GM23338 (cell line): ENCODE results near the gene SLC25A12. TPM values are rescaled to one million over a fixed set of nuclear protein-coding genes. Genes with fewer than 3 reads are reported as not detected.

Source experiments
- ATAC-seq: fragments of 200-7000 bp; cut with Tn5 transposase; 3 replicates; pipeline ENCODE4 v1.9.1; 2020
- DNase-seq: peaks from one replicate; pipeline ENCODE4 v3.0.0-alpha.2; 2015; ENCODE audit warnings: low spot score
- H2AFZ ChIP-seq: fragments of 200-600 bp; sonication (generic); 2 replicates; pipeline ENCODE4 v1.8.0; 2016; ENCODE audit warnings: antibody characterized with exemption, mild to moderate bottlenecking, moderate library complexity
- H3F3A ChIP-seq: fragments of 200-600 bp; sonication (generic); replicated peaks from 2 replicates; pipeline ENCODE4 v1.8.0; 2017; ENCODE audit warnings: antibody characterized with exemption, mixed run types, low read depth
- H3K27ac ChIP-seq: fragments of 200-600 bp; sonication (generic); 2 replicates; pipeline ENCODE4 v1.6.1; 2016; ENCODE audit warnings: low read depth
- H3K27me3 ChIP-seq: fragments of 200-600 bp; sonication (generic); 2 replicates; pipeline ENCODE4 v1.8.0; 2016; ENCODE audit warnings: mild to moderate bottlenecking, mixed run types, moderate library complexity; ENCODE audit not compliant: insufficient read depth
- H3K36me3 ChIP-seq: fragments of 200-600 bp; sonication (generic); 2 replicates; pipeline ENCODE4 v1.8.0; 2016; ENCODE audit warnings: mild to moderate bottlenecking; ENCODE audit not compliant: insufficient read depth
- H3K4me1 ChIP-seq: fragments of 200-600 bp; sonication (generic); 2 replicates; pipeline ENCODE4 v1.8.0; 2016; ENCODE audit warnings: mild to moderate bottlenecking, moderate library complexity; ENCODE audit not compliant: insufficient read depth
- H3K4me2 ChIP-seq: fragments of 200-600 bp; sonication (generic); 2 replicates; pipeline ENCODE4 v1.7.1; 2017; ENCODE audit warnings: mixed run types
- H3K4me3 ChIP-seq: fragments of 200-600 bp; sonication (generic); 2 replicates; pipeline ENCODE4 v1.6.1; 2016; ENCODE audit warnings: mixed run types
- H3K79me2 ChIP-seq: fragments of 200-600 bp; sonication (generic); replicated peaks from 2 replicates; pipeline ENCODE4 v1.8.0; 2017; ENCODE audit warnings: mild to moderate bottlenecking; ENCODE audit not compliant: insufficient read depth
- H3K9me2 ChIP-seq: fragments of 200-600 bp; sonication (generic); 2 replicates; pipeline ENCODE4 v1.8.0; 2017; ENCODE audit not compliant: insufficient read depth
- H4K20me1 ChIP-seq: fragments of 200-600 bp; sonication (generic); replicated peaks from 2 replicates; pipeline ENCODE4 v1.8.0; 2017; ENCODE audit warnings: mild to moderate bottlenecking; ENCODE audit not compliant: insufficient read depth
- H3K27ac Mint-ChIP-seq: 2 replicates; pipeline ENCODE4 v1.8.0; 2020; ENCODE audit warnings: inconsistent platforms, mild to moderate bottlenecking, moderate library complexity, mixed read lengths
- H3K27me3 Mint-ChIP-seq: 3 replicates; pipeline ENCODE4 v1.8.0; 2022; ENCODE audit warnings: low read depth, mild to moderate bottlenecking, moderate library complexity, mixed read lengths, inconsistent platforms; ENCODE audit not compliant: insufficient read depth, poor library complexity
- H3K36me3 Mint-ChIP-seq: 3 replicates; pipeline ENCODE4 v1.8.0; 2021; ENCODE audit warnings: low read depth, mild to moderate bottlenecking, inconsistent platforms, moderate library complexity, mixed read lengths
- H3K4me1 Mint-ChIP-seq: 3 replicates; pipeline ENCODE4 v1.8.0; 2020; ENCODE audit warnings: mild to moderate bottlenecking, inconsistent platforms, mixed read lengths
- H3K4me3 Mint-ChIP-seq: 3 replicates; pipeline ENCODE4 v1.8.0; 2021; ENCODE audit warnings: moderate library complexity, mild to moderate bottlenecking, inconsistent platforms, mixed read lengths
- H3K9me3 Mint-ChIP-seq: 3 replicates; pipeline ENCODE4 v1.8.0; 2020; ENCODE audit warnings: moderate library complexity, mild to moderate bottlenecking, inconsistent platforms, mixed read lengths
- CREB1 ChIP-seq: fragments of 250-450 bp; sonication (Bioruptor Pico); IDR thresholded peaks from 2 replicates; pipeline ENCODE4 v1.5.0; 2020; ENCODE audit warnings: low read depth, mild to moderate bottlenecking, moderate library complexity
- CTCF ChIP-seq, 2 experiments: fragments of 200-600 bp in 1 of 2; sonication (generic) in 1 of 2; conservative IDR thresholded peaks; 2 replicates each; pipeline versions ENCODE4 v1.5.1 to v1.6.1; 2016 to 2017; ENCODE audit warnings: antibody characterized with exemption in 2 of 2, low read depth in 2 of 2, mild to moderate bottlenecking in 2 of 2, moderate library complexity in 1 of 2
- EZH2 ChIP-seq: fragments of 200-600 bp; sonication (generic); IDR thresholded peaks from one replicate; pipeline ENCODE4 v1.8.0; 2017; ENCODE audit warnings: antibody characterized with exemption, mild to moderate bottlenecking, low read depth; ENCODE audit not compliant: unreplicated experiment
- EZH2phosphoT487 ChIP-seq: fragments of 200-600 bp; sonication (generic); IDR thresholded peaks from one replicate; pipeline ENCODE4 v1.8.1; 2018; ENCODE audit warnings: antibody characterized with exemption; ENCODE audit not compliant: unreplicated experiment
- JUNB ChIP-seq: IDR thresholded peaks from one replicate; pipeline ENCODE4 v1.6.1; 2016; ENCODE audit warnings: antibody characterized with exemption; ENCODE audit not compliant: unreplicated experiment
- NANOG ChIP-seq: IDR thresholded peaks from 2 replicates; pipeline ENCODE4 v1.6.1; 2016; ENCODE audit warnings: antibody characterized with exemption, borderline replicate concordance
- POLR2AphosphoS5 ChIP-seq: IDR thresholded peaks from 2 replicates; pipeline ENCODE4 v1.6.1; 2016; ENCODE audit warnings: antibody characterized with exemption, low read depth
- REST ChIP-seq: IDR thresholded peaks from one replicate; pipeline ENCODE4 v1.6.1; 2018; ENCODE audit warnings: antibody characterized with exemption; ENCODE audit not compliant: unreplicated experiment
- STAT1 ChIP-seq: IDR thresholded peaks from one replicate; pipeline ENCODE4 v1.6.1; 2016; ENCODE audit warnings: antibody characterized with exemption; ENCODE audit not compliant: unreplicated experiment
- ZNF114 ChIP-seq: fragments of 250-450 bp; sonication (Bioruptor Pico); IDR thresholded peaks from 2 replicates; pipeline ENCODE4 v1.5.0; 2020; ENCODE audit warnings: mild to moderate bottlenecking, moderate library complexity
- ZNF331 ChIP-seq: fragments of 250-450 bp; sonication (Bioruptor Pico); IDR thresholded peaks from 2 replicates; pipeline ENCODE4 v1.5.0; 2020; ENCODE audit warnings: low read depth, mild to moderate bottlenecking, moderate library complexity
- polyA plus RNA-seq: library from polyadenylated mRNA; unstranded; fragments of >200 nt; fragmentation: Nextera tagmentation; extraction: Ambion mirVana; gene quantifications from 2 replicates; pipeline ENCODE4 v1.2.1, GENCODE V29; 2016
- total RNA-seq: library from RNA; depleted of rRNA; stranded (reverse); fragments of >200 nt; shearing (Covaris generic); gene quantifications from 2 replicates; pipeline ENCODE4 v1.2.3, GENCODE V29; 2014
- TF ChIP-seq, protein P1 (sequence below): fragments of 250-450 bp; sonication (Bioruptor Pico); IDR thresholded peaks from 2 replicates; pipeline ENCODE4 v1.5.0; 2020; ENCODE audit warnings: mild to moderate bottlenecking, moderate library complexity
- TF ChIP-seq, protein P2 (sequence below): IDR thresholded peaks from 2 replicates; pipeline ENCODE4 v1.6.1; 2016; ENCODE audit warnings: antibody characterized with exemption

SLC25A12 gene
- total and polyA plus RNA-seq, 2 experiments from 2014 or later = 4.8 to 14.8 TPM

DNA sequence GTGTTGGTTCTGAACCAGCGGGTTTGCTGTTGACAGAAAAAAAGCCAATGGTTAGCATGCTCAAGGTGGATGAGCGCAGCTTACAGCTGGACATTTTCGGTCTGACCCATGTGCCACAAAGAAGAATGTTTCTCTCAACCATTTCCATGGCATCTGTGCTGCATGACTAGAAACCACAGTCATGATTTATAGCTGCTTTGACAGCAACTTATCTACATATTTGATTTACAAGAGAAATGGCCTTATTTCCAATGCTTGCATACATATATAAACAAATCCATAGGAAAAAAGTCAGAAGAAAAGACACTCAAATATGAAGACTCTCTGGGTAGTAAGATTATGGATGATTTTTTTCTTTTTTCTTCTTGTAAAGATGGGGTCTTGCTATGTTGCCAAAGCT, 108.6 kb downstream of the SLC25A12 start:
- Mint-ChIP-seq H3K27ac (no peak overlapping the region), H3K27me3 (no peaks in the 10 kb centered on the region), H3K4me3 (no peak overlapping the region), H3K9me3 (no peaks in the 10 kb centered on the region; the same call in 2 of the 3 replicates), H3K4me1 (peaks cover 30% of the 10 kb centered on the region), H3K36me3 (peaks cover 40% of the 10 kb centered on the region; the same call in 2 of the 3 replicates)
- no peak overlapping the region for H3K4me2 ChIP-seq
- no peaks in the 10 kb centered on the region for H3K79me2 ChIP-seq
- DNase-seq (no peak), ATAC-seq (no peak)
- peaks cover 21% of the 10 kb centered on the region for H3K4me1 ChIP-seq
- no peaks in the 10 kb centered on the region for H4K20me1 ChIP-seq
- H3K9me2 ChIP-seq = no peaks in the 10 kb centered on the region
- H3K27me3 ChIP-seq = no peaks in the 10 kb centered on the region
- no peaks in the 10 kb centered on the region for H3F3A ChIP-seq
- no peak overlapping the region for H3K27ac ChIP-seq
- H3K4me3 ChIP-seq = no peak overlapping the region
- no peak overlapping the region for H2AFZ ChIP-seq
- TF ChIP-seq POLR2AphosphoS5 (no peak), REST (no peak), STAT1 (no peak), CTCF (conservative IDR thresholded peaks at IDR 0.05; ENCODE audit: low read depth in 2 of 2) (no peak), CREB1 (CRISPR knock-in tag) (no peak), EZH2phosphoT487 (no peak), ZNF331 (CRISPR knock-in tag) (no peak), NANOG (no peak), ZNF114 (CRISPR knock-in tag) (no peak), EZH2 (no peak), JUNB (no peak)
- TF ChIP-seq, protein P1, sequence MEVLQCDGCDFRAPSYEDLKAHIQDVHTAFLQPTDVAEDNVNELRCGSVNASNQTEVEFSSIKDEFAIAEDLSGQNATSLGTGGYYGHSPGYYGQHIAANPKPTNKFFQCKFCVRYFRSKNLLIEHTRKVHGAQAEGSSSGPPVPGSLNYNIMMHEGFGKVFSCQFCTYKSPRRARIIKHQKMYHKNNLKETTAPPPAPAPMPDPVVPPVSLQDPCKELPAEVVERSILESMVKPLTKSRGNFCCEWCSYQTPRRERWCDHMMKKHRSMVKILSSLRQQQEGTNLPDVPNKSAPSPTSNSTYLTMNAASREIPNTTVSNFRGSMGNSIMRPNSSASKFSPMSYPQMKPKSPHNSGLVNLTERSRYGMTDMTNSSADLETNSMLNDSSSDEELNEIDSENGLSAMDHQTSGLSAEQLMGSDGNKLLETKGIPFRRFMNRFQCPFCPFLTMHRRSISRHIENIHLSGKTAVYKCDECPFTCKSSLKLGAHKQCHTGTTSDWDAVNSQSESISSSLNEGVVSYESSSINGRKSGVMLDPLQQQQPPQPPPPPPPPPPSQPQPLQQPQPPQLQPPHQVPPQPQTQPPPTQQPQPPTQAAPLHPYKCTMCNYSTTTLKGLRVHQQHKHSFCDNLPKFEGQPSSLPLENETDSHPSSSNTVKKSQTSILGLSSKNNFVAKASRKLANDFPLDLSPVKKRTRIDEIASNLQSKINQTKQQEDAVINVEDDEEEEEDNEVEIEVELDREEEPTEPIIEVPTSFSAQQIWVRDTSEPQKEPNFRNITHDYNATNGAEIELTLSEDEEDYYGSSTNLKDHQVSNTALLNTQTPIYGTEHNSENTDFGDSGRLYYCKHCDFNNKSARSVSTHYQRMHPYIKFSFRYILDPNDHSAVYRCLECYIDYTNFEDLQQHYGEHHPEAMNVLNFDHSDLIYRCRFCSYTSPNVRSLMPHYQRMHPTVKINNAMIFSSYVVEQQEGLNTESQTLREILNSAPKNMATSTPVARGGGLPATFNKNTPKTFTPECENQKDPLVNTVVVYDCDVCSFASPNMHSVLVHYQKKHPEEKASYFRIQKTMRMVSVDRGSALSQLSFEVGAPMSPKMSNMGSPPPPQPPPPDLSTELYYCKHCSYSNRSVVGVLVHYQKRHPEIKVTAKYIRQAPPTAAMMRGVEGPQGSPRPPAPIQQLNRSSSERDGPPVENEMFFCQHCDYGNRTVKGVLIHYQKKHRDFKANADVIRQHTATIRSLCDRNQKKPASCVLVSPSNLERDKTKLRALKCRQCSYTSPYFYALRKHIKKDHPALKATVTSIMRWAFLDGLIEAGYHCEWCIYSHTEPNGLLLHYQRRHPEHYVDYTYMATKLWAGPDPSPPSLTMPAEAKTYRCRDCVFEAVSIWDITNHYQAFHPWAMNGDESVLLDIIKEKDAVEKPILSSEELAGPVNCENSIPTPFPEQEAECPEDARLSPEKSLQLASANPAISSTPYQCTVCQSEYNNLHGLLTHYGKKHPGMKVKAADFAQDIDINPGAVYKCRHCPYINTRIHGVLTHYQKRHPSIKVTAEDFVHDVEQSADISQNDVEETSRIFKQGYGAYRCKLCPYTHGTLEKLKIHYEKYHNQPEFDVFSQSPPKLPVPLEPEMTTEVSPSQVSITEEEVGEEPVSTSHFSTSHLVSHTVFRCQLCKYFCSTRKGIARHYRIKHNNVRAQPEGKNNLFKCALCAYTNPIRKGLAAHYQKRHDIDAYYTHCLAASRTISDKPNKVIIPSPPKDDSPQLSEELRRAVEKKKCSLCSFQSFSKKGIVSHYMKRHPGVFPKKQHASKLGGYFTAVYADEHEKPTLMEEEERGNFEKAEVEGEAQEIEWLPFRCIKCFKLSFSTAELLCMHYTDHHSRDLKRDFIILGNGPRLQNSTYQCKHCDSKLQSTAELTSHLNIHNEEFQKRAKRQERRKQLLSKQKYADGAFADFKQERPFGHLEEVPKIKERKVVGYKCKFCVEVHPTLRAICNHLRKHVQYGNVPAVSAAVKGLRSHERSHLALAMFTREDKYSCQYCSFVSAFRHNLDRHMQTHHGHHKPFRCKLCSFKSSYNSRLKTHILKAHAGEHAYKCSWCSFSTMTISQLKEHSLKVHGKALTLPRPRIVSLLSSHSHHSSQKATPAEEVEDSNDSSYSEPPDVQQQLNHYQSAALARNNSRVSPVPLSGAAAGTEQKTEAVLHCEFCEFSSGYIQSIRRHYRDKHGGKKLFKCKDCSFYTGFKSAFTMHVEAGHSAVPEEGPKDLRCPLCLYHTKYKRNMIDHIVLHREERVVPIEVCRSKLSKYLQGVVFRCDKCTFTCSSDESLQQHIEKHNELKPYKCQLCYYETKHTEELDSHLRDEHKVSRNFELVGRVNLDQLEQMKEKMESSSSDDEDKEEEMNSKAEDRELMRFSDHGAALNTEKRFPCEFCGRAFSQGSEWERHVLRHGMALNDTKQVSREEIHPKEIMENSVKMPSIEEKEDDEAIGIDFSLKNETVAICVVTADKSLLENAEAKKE = no peak
- TF ChIP-seq, protein P2, sequence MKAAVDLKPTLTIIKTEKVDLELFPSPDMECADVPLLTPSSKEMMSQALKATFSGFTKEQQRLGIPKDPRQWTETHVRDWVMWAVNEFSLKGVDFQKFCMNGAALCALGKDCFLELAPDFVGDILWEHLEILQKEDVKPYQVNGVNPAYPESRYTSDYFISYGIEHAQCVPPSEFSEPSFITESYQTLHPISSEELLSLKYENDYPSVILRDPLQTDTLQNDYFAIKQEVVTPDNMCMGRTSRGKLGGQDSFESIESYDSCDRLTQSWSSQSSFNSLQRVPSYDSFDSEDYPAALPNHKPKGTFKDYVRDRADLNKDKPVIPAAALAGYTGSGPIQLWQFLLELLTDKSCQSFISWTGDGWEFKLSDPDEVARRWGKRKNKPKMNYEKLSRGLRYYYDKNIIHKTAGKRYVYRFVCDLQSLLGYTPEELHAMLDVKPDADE = no peak
- no peaks in the 10 kb centered on the region for H3K36me3 ChIP-seq
